H1 (cell line): Measurements from ENCODE around the gene OR2H2.

Experiments used
- CBX8 ChIP-seq: fragments of 300-800, 300-1000 bp; sonication (generic); IDR thresholded peaks from 2 replicates; pipeline ENCODE4 v1.7.1; 2016; ENCODE audit warnings: low read depth, low read length, borderline replicate concordance
- CTBP2 ChIP-seq: IDR thresholded peaks from 2 replicates; pipeline ENCODE4 v1.7.0; 2011; ENCODE audit warnings: borderline replicate concordance, mild to moderate bottlenecking, moderate library complexity, mixed read lengths, low read length; ENCODE audit not compliant: insufficient read depth, insufficient read length
- CTCF ChIP-seq, 3 experiments: IDR thresholded peaks; 1 replicate in 2 of 3; 2 replicates in 1 of 3; pipeline versions ENCODE4 v1.5.1 to v1.6.1; 2011; ENCODE audit warnings: low read length in 3 of 3, mild to moderate bottlenecking in 3 of 3, inconsistent platforms in 2 of 3, low read depth in 1 of 3, moderate library complexity in 1 of 3; ENCODE audit not compliant: insufficient read depth in 1 of 3; ENCODE audit errors: control extremely low read depth in 1 of 3
- JUND ChIP-seq: IDR thresholded peaks from 2 replicates; pipeline ENCODE4 v1.6.1; 2011; ENCODE audit warnings: mild to moderate bottlenecking, improper control_type of control experiment, low read length
- POLR2A ChIP-seq, 2 experiments: IDR thresholded peaks; 1 replicate in 1 of 2; 2 replicates in 1 of 2; pipeline ENCODE4 v1.6.1; 2011; ENCODE audit warnings: low read depth in 2 of 2, low read length in 2 of 2, mild to moderate bottlenecking in 2 of 2; ENCODE audit errors: control extremely low read depth in 1 of 2
- POLR2AphosphoS5 ChIP-seq: IDR thresholded peaks from 2 replicates; pipeline ENCODE4 v1.6.1; 2011; ENCODE audit warnings: low read depth, low read length
- TAF7 ChIP-seq: optimal IDR thresholded peaks from 2 replicates; pipeline ENCODE3; 2011; ENCODE audit warnings: low read depth, mild to moderate bottlenecking, inconsistent platforms, low read length, moderate library complexity, borderline replicate concordance
- USF2 ChIP-seq: IDR thresholded peaks from 2 replicates; pipeline ENCODE4 v1.6.1; 2011; ENCODE audit warnings: low read length, improper control_type of control experiment

GRCh38 chr6:29547573-29547972 is 37.3 kb upstream of the OR2H2 start:
- TF ChIP-seq TAF7 = no peak
- TF ChIP-seq CBX8 = no peak
- TF ChIP-seq CTCF (IDR thresholded peaks at IDR 0.05; ENCODE audit: control extremely low read depth in 1 of 3, insufficient read depth in 1 of 3, low read depth in 1 of 3, low read length in 3 of 3) = no peak
- TF ChIP-seq POLR2A (IDR thresholded peaks at IDR 0.05; ENCODE audit: control extremely low read depth in 1 of 2, low read depth in 2 of 2, low read length in 2 of 2) = no peak
- no peak for TF ChIP-seq CTBP2
- no peak for TF ChIP-seq POLR2AphosphoS5
- TF ChIP-seq USF2 = no peak
- no peak for TF ChIP-seq JUND
